ELR (cell line): ENCODE data around the gene ABTB2.

ENCODE experiments used
- DNase-seq: peaks from one replicate; pipeline ENCODE4 v3.0.0-alpha.2; 2015; ENCODE audit warnings: low read depth

ABTB2 gene

DNA sequence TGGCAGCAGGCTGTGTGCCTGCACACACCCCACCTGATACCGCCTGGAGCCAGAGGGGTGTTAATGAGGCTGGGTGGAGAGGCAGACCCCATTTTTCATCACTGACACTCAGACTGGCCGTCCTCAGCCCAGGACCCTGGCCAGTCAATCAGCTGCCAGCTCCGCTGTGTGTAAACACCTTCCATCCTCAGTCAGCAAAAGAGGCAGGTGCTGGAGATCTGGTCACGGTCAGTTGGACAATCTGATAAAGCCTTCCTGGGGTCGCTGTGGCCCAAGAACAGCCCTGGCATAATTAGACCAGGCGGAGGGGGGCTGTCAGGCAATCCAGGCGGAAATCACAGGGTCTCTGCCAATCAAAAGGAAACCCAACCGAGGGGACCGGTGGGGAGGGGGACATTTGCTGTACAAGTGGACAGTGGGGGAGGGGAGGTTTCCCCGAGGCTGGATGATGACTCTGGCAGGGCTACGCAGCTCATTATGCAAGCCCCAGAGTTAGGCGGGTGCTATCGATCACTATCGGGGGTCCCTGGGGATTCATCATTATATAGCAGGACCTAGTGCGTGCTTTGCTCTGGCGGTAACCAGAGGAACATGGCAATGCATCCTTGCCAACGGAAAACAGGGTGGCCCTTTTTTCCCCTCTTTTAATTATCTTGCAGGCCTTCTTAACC is 72.9 kb downstream of the ABTB2 start:
- no peak for DNase-seq

- DNase-seq: no peak
Observed at GRCh38 chr11:34284156-34284555, 73.7 kb downstream of the ABTB2 start.

DNA sequence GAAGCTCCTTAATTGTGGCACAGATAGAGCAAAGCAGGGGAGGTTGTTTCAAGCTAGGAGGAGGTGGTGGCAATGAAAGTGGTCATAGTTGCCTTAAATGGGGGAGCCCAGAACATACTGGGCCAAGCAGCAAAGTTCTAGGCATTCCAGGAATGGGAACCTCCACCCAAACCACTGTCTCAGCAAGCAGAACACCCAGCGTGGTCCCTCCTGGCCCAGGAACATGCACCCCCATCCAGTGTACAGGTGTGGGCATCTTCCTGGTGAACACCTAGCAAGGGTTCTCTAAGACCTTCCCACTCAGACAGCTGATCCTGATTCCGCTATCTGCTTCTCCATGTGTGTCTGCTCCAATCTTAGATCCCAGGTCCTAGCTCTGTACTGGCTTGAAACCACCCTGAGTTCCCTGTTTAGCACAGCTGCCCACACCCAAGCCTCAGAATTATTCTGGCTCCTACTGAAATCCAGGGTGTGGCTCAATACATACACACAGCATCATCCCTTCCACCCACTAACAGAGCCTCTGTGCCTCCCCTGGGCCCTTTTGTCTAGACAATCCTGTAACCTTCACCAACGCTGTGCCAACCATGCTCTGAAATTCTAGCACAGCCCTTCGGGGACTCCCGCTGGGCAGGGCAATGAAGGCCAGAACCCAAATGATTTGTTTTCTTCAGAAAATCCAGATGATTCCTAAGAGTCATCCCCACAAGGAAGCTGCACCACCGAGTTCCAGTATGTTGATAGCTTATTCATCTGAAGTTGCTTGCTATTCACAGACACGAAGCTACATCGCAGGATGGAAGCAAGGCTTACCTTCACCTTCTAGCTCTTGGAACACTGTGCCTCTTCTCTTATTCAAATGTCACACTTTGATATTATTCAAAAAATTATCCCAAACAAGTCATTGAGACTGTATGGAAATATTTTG is 76.6 kb downstream of the ABTB2 start:
- DNase-seq: no peak

GRCh38 chr11:34278693-34279297 is 79.0 kb downstream of the ABTB2 start:
- no peak for DNase-seq

GRCh38 chr11:34278175-34278574 is 79.6 kb downstream of the ABTB2 start:
- DNase-seq: no peak

DNA sequence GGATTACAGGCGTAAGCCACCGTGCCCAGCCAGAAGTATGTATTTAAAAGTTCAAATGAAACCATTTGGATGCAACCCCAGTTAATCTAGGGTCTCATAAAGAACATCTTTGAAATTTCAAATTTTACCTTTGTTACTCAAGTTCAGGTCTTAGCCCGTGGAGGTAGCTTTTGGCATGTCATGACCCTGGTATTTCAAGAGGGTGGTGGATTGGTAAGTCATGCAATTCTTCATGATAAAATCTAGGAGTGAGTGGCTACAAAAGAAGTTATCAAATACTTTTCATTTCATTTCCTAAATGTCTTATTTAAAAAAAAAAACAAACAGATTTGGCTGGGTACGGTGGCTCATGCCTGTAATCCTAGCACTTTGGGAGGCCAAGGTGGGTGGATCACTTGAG is 80.6 kb downstream of the ABTB2 start:
- DNase-seq: no peak

DNA sequence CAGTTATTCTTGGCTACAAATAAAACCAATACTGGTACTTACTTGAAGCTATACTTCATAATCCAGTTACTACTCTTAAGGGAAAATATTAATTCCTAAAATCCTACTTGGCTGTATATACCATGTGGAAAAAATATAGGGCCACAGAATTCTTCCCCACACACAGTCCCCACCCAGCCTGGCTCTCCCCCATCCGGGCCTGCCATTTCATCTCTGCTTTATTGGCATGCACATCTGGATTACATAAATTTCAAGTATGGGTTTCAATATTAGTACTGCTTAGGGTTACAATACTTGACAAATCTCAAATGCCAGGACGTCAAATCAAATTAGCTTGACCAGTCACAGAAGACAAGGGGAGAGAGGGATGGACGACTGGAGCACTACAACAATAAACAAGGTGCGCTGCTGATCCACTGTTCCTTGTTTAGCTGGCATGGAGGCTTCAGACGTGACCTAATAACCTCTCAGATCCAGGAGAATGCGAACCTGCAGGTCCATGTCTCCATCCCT is 81.4 kb downstream of the ABTB2 start:
- no peak for DNase-seq

- no peak for DNase-seq
Observed at GRCh38 chr11:34275486-34275885, 82.3 kb downstream of the ABTB2 start.

GRCh38 chr11:34274712-34275398 is 83.0 kb downstream of the ABTB2 start:
- DNase-seq: peak; percentile 98

DNA sequence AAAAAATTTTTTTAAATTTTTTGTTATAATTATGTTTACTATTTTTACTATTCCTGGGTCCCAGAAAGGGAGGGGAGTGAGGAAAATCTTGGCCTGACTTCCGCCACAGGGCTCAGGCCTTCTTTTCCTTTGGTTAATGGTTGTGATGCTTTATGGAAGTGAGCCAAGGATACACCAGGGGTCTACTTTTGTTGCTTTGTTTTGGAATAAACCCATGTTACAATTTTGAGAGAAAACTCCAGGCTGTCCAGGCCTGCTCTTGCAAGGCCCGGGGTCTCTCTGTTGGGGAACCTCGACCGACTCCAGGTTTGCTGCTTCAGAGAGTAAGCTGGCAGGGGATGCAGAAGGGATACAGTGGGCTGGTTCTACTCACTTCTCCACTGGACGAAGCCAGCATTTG is 84.7 kb downstream of the ABTB2 start:
- no peak for DNase-seq

GRCh38 chr11:34271727-34272126 is 86.1 kb downstream of the ABTB2 start:
- DNase-seq: no peak

DNA sequence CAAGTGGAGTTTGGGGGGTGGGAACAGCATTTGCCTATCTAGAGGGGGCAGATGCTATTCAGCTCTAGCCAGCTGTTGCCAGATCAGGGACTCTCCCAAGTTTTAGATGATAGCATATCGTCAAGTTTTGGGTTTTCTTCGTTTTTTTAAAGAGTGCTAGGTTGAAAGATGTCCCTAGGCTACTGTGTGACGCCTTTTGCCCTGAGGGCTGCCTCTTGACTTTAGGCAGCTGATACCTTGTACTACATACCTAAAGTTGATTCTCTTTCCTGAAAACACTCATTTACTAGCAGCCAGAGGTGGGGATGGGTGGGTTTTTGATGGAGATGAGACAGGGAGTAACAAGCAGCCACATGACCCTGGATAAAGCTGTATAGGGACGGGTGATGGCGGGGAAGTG is 87.1 kb downstream of the ABTB2 start:
- no peak for DNase-seq

GRCh38 chr11:34269694-34270245 is 88.0 kb downstream of the ABTB2 start:
- DNase-seq: no peak

DNA sequence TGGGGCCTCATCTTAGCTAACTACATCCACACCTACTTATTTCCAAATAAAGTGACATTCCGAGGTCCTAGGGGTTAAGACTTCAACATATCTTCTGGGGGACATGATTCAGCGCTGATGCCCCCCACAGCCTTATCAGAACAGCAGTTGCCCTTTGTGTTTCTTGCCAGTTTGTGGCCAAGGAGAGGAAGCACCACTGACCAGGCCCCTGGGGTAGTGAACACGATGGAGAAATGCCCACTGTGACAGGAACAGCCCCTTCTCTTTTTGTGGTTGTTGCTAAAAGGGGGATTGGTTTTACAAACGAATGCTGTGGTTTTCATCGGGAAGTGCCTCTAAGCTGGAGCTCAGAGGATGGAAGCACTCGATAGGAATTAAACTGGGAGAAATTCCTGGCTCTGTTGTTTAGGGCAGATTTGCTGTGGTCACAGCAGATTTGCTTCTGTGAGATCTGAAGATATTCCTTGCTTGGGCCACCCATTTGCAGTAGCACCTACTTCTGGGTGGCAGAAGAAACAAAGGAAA is 88.8 kb downstream of the ABTB2 start:
- no peak for DNase-seq

GRCh38 chr11:34267417-34267816 is 90.4 kb downstream of the ABTB2 start:
- DNase-seq: no peak

- no peak for DNase-seq
Observed at GRCh38 chr11:34267013-34267412, 90.8 kb downstream of the ABTB2 start.

- DNase-seq: peak; percentile 68
Observed at GRCh38 chr11:34266090-34266912, 91.5 kb downstream of the ABTB2 start.

GRCh38 chr11:34264303-34265110 is 93.3 kb downstream of the ABTB2 start:
- no peak for DNase-seq

- DNase-seq: peak; percentile 75
Observed at GRCh38 chr11:34263441-34264091, 94.2 kb downstream of the ABTB2 start.
